Measurements from ENCODE around the gene UBAP2.

Gene UBAP2

GRCh38 chr9:33921967-33922895 lies 126.5 kb downstream of the UBAP2 start:
- peak; percentile 15 for DNase-seq

DNA sequence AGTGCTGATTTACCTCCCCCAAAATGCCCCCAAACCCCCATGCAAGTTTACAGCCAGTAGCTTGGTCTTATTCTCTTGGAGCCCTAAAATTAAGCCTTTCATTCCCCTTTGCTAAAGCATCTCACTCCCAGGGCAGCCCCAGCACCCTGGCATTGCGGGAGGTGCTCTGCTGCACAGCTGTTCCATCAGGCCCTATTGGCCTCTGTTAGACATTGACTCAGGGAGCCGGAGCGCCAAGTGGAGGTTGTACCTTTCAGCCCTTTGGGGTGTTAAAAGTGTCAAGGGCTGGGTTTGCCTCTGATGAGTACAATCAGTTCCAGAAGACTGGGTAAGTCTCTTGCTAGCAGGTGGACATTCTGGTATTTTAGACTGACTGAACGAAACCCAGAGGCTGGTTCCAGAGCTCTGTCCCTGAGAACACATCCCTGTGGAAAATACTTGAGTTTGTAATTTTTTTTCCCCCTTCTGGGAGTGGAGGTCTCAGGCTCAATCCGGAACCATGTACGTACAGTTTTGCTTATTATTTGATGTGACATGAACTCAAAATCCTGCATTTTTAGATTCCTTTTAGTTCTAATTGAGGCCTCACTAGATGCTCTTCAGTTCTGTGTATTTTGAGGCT lies 129.3 kb downstream of the UBAP2 start:
- no peak for DNase-seq

- no peak for DNase-seq
These were observed 131.7 kb downstream of the UBAP2 start for GRCh38 chr9:33917036-33917435.

DNA sequence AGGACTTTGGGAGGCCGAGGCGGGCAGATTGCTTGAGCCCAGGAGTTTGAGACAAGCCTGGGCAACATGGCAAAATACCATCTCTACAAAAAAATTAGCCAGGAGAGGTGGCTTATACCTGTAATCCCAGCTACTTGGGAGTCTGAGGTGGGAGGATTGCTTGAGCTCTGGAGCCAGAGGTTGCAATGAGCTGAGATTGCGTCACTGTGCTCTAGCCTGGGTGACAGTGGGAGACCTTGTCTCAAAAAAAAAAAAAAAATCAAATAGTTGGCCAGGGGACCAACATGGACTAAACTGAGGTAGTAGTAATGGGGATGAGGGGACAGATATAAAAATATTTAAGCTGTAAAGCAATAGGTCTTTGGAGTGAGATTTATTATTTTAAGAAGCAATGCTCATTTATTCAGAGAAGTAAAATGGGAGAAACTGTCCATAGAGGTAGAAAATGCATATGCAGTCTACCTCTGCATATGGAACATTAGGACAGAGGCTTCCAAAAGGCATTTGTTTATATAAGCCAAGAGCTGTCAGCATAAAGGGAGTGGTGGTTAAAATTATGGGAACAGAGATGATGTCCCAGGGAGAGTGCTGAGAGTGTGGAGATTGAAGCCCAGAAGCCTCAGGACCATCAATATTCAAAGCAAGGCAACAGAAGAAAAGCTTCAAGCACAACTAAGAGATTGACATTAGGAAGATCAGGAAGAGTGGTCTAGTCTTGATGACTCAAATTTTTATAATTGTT lies 133.6 kb downstream of the UBAP2 start:
- DNase-seq, result no peak

GRCh38 chr9:33913541-33913940 lies 135.1 kb downstream of the UBAP2 start:
- DNase-seq, result no peak

DNA sequence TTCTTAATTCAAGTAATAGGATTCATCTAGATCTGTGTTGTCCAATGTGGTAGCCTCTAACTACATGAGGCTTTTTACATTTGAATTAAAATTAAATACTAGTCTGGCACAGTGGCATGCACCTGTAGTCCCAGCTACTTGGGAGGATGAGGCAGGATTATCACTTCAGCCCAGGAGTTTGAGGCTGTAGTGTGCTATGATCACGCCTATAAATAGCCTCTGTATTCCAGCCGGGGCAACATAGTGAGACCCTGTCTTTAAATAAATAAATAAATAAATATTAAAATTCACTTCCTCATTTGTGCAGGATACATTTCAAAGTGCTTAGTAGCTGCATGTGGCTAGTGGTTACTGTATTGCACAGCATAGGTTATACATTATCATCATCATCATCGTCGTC lies 139.9 kb downstream of the UBAP2 start:
- no peak for DNase-seq

GRCh38 chr9:33908114-33908513 lies 140.6 kb downstream of the UBAP2 start:
- no peak for DNase-seq

DNA sequence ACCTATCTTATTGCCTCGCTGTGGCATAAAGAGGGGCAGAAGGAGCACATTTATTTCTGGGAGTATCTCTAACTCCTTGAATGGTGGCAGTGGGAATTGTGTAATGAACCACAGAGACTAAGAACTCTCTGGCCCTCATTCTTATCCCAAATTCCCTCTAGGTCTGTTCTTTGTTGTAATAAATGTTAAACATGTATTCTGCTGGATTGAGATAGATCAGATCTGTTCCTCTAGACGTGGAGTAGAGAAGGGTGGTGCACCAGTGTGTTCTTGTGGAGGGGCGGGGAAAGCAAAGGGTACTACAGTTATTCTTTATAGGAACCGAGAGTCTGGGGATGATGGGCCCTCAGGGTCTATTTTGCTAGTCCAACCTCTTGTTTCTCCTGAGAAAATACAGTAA lies 141.3 kb downstream of the UBAP2 start:
- no peak for DNase-seq

- DNase-seq, result no peak
These were observed 141.9 kb downstream of the UBAP2 start for GRCh38 chr9:33906769-33907168.

GRCh38 chr9:33905137-33905536 lies 143.6 kb downstream of the UBAP2 start:
- no peak for DNase-seq

GRCh38 chr9:33903157-33903780 lies 145.4 kb downstream of the UBAP2 start:
- DNase-seq, result no peak

DNA sequence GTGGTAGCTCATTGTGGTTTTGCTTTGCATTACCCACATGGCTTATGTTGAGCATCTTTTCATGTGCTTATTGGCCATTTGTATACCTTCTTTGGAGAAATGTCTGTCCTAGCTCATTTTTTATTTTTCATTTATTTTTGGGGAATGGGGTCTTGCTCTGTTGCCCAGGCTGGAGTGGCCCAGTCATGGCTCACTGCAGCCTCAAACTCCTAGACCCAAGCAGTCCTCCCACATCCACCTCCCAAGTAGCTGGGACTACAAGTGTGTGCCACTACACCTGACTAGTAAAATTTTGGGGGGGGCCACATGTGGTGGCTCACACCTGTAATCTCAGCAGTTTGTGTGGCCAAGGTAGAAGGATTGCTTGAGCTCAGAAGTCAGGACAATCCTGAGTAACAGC lies 154.4 kb downstream of the UBAP2 start:
- DNase-seq, result no peak

- no peak for DNase-seq
These were observed 154.8 kb downstream of the UBAP2 start for GRCh38 chr9:33893861-33894260.

DNA sequence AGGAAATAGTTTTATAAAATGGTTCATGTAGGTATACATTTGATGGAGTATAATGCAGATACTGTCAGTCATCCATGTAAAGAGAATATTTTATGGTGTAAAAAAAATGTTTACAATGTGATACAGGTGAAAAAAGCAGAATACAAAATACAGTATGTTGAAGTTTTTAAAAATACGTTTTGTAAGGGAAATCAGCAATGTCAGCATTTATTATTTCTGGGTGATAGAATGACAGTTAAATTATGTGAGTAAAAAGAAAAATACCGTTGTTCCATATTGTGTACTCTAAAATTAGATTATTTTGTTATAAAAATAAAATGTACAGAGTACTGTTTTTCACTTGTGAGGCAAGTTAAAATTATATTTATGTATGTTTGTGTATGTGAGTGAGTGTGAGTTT lies 162.7 kb downstream of the UBAP2 start:
- no peak for DNase-seq

DNA sequence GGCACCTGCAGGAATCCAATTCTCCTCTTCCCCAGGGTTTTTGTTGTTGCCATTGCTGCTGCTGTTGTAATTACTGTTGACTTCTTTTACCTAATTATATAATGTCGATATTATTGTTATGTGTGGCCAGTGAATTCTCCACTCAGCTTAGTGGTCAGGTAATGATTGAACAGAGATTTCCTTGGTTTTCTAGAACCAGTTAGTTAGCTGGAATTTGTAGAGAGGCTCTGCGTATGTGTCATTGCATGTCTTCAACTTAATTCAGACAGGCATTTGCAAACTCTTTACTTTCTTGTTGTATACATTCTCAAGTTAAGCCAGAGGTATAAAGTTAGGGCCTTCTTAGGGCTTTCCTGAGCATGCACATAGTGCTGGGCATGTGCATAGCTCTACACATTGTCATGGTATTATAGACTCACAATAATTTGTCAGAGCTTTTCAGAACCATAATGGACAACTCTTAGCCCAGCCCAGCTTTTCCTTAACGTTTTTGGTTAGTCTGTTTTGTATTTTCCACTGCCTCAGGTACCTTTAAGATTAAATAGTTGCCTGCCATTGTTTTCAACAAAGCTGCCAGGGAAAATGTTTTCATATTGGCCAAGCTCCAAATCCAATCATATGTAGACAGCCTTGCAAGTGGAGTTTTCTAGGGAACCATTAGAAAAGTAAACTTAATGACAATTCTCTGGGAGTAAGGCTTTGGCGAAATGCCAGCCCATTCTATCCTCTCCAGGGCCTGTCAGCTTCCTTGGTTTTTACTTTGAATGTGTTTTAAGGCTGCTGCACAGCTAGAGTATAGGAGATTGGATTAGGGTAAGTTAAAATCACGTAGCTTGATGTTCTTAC lies 163.6 kb downstream of the UBAP2 start:
- DNase-seq, result no peak

- no peak for DNase-seq
These were observed 167.1 kb downstream of the UBAP2 start for GRCh38 chr9:33881635-33882034.

- no peak for DNase-seq
These were observed 168.2 kb downstream of the UBAP2 start for GRCh38 chr9:33880211-33881089.

GRCh38 chr9:33878691-33879366 lies 169.9 kb downstream of the UBAP2 start:
- no peak for DNase-seq

GRCh38 chr9:33877727-33878489 lies 170.8 kb downstream of the UBAP2 start:
- no peak for DNase-seq
